Measurements from ENCODE around the gene RBM33. TPM values are rescaled to one million over a fixed set of nuclear protein-coding genes. Genes with fewer than 3 reads are reported as not detected.

The RBM33 gene
- polyA plus RNA-seq, 1 donor (not counting 4 experiments of a cell fraction or from before 2014, with no cell fraction given) = 8.9 TPM

DNA sequence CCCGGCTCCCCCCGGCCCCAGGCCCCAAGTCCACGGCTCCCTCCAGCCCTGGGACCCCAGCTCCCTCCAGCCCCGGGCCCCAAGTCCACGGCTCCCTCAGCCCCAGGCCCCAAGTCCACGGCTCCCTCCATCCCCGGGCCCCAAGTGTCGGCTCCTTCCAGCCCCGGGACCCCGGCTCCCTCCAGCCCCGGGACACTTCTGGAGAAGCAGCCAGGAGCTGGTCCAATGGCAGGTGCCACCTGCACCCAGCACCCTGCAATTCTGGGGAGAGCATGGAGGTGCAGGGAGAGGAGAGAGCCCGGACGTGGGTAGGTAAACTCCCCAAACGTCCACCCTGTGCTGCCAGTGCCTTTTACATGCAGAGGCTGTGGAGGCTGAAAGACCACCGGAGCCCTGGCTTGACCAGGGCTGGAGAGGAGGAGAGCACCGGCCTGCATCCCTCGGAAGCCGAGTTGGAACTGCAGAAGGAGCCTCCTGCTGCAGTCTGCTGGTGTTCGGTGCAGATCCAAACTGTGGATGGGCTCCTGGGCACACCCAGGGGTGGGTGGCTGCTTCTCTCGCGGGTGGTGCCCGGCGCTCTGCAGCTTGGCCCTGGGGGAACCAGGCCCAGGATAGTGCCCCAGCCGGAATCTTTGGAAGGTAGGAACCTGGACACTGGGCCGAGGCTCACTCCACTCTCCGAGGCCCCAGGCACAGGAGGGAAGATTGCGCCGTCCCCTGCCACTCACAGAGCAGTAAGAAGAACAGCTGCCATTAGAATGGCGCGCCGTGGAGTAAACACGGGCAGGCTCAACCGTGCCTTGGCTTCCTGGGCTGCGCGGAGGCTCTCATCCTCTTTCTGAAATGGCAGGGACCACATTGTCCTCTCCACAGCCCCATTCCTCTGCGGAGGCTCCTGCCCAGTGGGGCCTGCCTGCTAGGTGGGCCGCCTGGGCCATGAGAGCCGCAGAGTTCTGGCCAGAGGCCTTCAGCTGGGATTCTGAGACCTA, 153.1 kb downstream of the RBM33 start:
- Histone ChIP-seq H3K36me3 (ENCODE audit: control insufficient read depth in 2 of 2, extremely low read depth in 1 of 2, insufficient read depth in 2 of 2, low read length in 2 of 2) (no peaks in the 10 kb centered on the region), H4K20me1 (ENCODE audit: control insufficient read depth, extremely low read depth, insufficient read depth, low read length) (no peaks in the 10 kb centered on the region), H3K4me2 (ENCODE audit: control insufficient read depth, extremely low read depth, insufficient read depth, low read depth, low read length) (no peak overlapping the region), H2AFZ (ENCODE audit: control insufficient read depth, low read length) (no peak overlapping the region), H3K9ac (ENCODE audit: control insufficient read depth, extremely low read depth, insufficient read depth, low read length) (no peak overlapping the region), H3K79me2 (ENCODE audit: control insufficient read depth, insufficient read depth, low read length) (no peaks in the 10 kb centered on the region), H3K27me3 (ENCODE audit: control insufficient read depth, extremely low read depth, insufficient read depth, low read length) (peaks cover 55% of the 10 kb centered on the region), H3K9me3 (ENCODE audit: control insufficient read depth, low read depth, low read length) (peaks cover 2% of the 10 kb centered on the region), H3K4me3 (ENCODE audit: control insufficient read depth in 2 of 3, extremely low read depth in 1 of 3, insufficient read depth in 2 of 3, low read depth in 1 of 3, low read length in 3 of 3) (no peak overlapping the region), H3K27ac (ENCODE audit: control insufficient read depth, insufficient read depth, low read length) (no peak overlapping the region), H3K9me1 (ENCODE audit: control insufficient read depth, extremely low read depth, insufficient read depth, low read length) (no peaks in the 10 kb centered on the region), H3K4me1 (ENCODE audit: control insufficient read depth, extremely low read depth, insufficient read depth, low read length) (peaks cover 8% of the 10 kb centered on the region)
- FAIRE-seq (no peak), DNase-seq (ENCODE audit: low read depth, low spot score) (no peak)
- dilution Hi-C loops (cut with MboI; ENCODE audit: extremely low pct_ligation_motif_present, low sequenced_read_pairs) = no loop called here
- TF ChIP-seq EZH2 (IDR thresholded peaks at IDR 0.05; ENCODE audit: low read length) = no peak
- TF ChIP-seq, protein P1, sequence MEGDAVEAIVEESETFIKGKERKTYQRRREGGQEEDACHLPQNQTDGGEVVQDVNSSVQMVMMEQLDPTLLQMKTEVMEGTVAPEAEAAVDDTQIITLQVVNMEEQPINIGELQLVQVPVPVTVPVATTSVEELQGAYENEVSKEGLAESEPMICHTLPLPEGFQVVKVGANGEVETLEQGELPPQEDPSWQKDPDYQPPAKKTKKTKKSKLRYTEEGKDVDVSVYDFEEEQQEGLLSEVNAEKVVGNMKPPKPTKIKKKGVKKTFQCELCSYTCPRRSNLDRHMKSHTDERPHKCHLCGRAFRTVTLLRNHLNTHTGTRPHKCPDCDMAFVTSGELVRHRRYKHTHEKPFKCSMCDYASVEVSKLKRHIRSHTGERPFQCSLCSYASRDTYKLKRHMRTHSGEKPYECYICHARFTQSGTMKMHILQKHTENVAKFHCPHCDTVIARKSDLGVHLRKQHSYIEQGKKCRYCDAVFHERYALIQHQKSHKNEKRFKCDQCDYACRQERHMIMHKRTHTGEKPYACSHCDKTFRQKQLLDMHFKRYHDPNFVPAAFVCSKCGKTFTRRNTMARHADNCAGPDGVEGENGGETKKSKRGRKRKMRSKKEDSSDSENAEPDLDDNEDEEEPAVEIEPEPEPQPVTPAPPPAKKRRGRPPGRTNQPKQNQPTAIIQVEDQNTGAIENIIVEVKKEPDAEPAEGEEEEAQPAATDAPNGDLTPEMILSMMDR (optimal IDR thresholded peaks at IDR 0.05 in 1 of 3, IDR thresholded peaks at IDR 0.05 in 1 of 3, conservative IDR thresholded peaks at IDR 0.05 in 1 of 3; ENCODE audit: extremely low read depth in 1 of 3, insufficient read depth in 2 of 3, low read length in 3 of 3) = no peak

DNA sequence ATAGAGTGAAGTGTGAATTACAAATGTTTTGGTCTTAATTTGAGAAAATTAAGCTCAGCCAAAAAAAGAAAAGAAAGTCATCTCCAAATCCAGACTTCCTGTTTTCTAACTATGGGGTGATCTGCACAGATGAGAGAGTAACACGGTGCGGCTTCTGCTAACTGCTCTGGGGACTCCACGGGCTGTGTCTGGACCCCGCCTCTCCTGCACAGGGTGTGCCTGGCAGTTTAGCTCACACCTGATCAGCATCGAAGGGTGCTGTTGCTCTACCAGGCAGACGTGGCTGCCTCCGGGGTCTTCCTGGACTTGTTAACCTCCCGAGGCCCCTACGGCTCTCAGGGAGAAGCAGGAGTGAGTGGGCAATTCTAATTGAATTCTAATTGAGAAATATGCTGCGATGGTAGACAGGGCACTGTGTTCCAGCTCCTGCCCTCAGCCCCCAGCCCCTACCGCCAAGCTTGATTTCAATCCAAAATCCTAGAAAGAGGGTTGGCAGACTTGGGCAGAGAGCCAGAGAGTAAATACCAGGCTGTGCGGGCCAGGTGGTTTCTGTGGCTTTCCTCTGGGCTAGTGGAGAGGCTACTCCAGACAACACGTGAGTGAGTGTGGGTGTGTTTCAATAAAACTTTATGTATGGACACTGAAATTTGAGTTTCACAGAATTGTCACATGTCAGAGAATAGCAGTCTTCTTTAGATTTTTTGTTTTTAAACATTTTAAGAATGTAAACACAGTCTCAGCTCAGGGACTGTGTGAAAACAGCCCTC, 154.4 kb downstream of the RBM33 start:
- Histone ChIP-seq H3K9me1 (ENCODE audit: control insufficient read depth, extremely low read depth, insufficient read depth, low read length) (no peaks in the 10 kb centered on the region), H4K20me1 (ENCODE audit: control insufficient read depth, extremely low read depth, insufficient read depth, low read length) (no peaks in the 10 kb centered on the region), H2AFZ (ENCODE audit: control insufficient read depth, low read length) (no peak overlapping the region), H3K9me3 (ENCODE audit: control insufficient read depth, low read depth, low read length) (no peaks in the 10 kb centered on the region), H3K4me3 (ENCODE audit: control insufficient read depth in 2 of 3, extremely low read depth in 1 of 3, insufficient read depth in 2 of 3, low read depth in 1 of 3, low read length in 3 of 3) (no peak overlapping the region), H3K27ac (ENCODE audit: control insufficient read depth, insufficient read depth, low read length) (no peak overlapping the region), H3K79me2 (ENCODE audit: control insufficient read depth, insufficient read depth, low read length) (no peaks in the 10 kb centered on the region), H3K36me3 (ENCODE audit: control insufficient read depth in 2 of 2, extremely low read depth in 1 of 2, insufficient read depth in 2 of 2, low read length in 2 of 2) (no peaks in the 10 kb centered on the region), H3K4me1 (ENCODE audit: control insufficient read depth, extremely low read depth, insufficient read depth, low read length) (peaks cover 12% of the 10 kb centered on the region), H3K4me2 (ENCODE audit: control insufficient read depth, extremely low read depth, insufficient read depth, low read depth, low read length) (no peak overlapping the region), H3K27me3 (ENCODE audit: control insufficient read depth, extremely low read depth, insufficient read depth, low read length) (peaks cover 67% of the 10 kb centered on the region), H3K9ac (ENCODE audit: control insufficient read depth, extremely low read depth, insufficient read depth, low read length) (no peak overlapping the region)
- TF ChIP-seq, protein P1 (optimal IDR thresholded peaks at IDR 0.05 in 1 of 3, IDR thresholded peaks at IDR 0.05 in 1 of 3, conservative IDR thresholded peaks at IDR 0.05 in 1 of 3; ENCODE audit: extremely low read depth in 1 of 3, insufficient read depth in 2 of 3, low read length in 3 of 3) = no peak
- DNase-seq (ENCODE audit: low read depth, low spot score) (no peak), FAIRE-seq (no peak)
- dilution Hi-C loops (cut with MboI; ENCODE audit: extremely low pct_ligation_motif_present, low sequenced_read_pairs) = no loop called here
